GM21360 (cell line): ENCODE results near the gene CRHR2.
"Not testable (repeated sequence)": the region's sequence is repeated elsewhere in the genome, so short reads cannot be mapped to it uniquely, and the experiment has no call there.

Experiments
- ATAC-seq: cut with Tn5 transposase; IDR thresholded peaks from one replicate; pipeline ENCODE4 v1.9.1; 2021; ENCODE audit warnings: mild to moderate bottlenecking, moderate library complexity; ENCODE audit not compliant: unreplicated experiment

The CRHR2 gene

DNA sequence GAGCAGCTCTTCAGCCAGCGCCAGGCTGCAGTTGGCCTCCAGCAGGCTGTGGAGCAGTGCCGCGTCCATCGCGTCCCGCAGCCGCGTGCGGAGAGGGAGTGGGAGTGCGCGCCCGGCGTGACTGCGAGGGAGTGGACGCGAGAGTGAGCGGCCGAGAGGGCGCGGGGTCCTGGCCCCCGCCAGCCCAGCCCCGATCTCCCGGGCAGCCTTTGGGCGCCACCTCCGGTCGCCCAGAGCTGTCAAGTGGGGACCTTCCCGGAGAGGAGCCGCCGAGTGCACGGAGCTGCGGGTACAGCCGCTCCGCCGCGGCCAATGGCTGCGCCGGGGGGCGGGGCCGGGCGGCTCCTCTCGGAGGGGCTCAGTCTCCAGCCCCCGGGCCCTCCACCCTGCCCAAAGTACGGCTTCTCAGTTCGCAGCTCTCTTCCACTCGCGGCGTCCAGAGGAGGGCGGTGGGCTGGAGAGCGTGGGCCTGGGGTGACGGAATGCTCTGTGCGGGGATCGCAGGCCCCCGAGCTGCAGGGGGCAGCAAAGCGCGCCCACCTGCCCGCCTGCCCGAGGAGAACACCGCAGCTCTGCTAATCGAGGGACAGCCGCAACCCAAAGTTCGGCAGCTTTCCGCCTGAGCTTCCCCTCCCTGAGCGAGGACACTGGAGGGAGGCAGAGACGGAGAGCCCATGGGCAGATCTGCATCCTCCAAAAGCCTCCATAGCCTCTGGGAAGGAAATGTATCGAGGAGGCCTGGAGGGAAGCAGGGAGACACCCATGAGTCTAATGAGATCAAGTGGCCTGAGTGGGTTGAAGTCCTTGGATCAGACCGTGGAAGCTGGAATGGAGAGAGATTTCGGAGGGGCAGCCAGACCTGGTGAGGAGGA, at the start of gene CRHR2:
Gene CRHR2 (minus strand): TSS at position 245 of the 872 bp plus-strand sequence. CDS start 176 bp downstream, at position 69.
- no peak for ATAC-seq

DNA sequence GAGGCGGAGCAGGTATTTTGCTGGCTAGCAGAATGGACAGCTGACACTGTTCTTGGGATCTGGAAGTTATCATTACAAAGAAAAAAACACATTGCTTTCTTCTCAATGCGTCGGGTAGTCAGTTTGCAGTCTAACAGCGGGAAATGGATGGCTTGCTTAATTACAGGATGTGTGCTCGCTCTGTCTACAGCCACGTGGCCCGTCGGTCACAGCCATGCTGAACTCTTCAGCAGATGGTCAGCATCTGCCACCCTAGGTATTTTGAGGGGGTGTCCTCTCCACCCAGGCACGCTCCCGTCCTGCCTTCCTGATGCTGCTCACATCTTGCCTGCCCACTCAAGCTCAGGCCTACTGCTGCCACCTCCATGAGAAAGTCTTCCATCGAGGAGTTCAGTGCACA, 49.3 kb upstream of the CRHR2 start:
- no peak for ATAC-seq

- no peak for ATAC-seq
Observed at GRCh38 chr7:30730996-30731395, 48.7 kb upstream of the CRHR2 start.

DNA sequence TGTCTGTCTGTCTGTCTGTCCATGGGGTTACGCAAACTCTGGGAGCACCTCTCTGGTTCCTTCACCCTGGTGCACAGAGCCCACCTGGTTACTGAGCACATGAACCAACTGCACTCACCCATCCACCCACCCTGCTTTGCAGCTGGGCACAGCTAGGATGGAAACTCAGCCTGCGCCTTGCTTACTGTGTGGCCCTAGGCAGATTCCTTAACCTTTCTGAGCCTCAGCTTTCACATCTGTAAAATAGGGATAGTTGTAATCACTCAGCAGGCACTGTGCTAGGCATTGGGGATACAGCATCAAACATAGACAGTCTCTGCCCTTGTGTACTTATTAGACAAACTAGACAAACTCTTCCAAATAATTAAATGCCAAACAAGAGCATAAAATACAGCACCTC, 47.8 kb upstream of the CRHR2 start:
- ATAC-seq: no peak

- no peak for ATAC-seq
Observed at GRCh38 chr7:30729642-30730041, 47.4 kb upstream of the CRHR2 start.

GRCh38 chr7:30728591-30729100, 46.4 kb upstream of the CRHR2 start:
- no peak for ATAC-seq

GRCh38 chr7:30727061-30727945, 45.0 kb upstream of the CRHR2 start:
- ATAC-seq: no peak

DNA sequence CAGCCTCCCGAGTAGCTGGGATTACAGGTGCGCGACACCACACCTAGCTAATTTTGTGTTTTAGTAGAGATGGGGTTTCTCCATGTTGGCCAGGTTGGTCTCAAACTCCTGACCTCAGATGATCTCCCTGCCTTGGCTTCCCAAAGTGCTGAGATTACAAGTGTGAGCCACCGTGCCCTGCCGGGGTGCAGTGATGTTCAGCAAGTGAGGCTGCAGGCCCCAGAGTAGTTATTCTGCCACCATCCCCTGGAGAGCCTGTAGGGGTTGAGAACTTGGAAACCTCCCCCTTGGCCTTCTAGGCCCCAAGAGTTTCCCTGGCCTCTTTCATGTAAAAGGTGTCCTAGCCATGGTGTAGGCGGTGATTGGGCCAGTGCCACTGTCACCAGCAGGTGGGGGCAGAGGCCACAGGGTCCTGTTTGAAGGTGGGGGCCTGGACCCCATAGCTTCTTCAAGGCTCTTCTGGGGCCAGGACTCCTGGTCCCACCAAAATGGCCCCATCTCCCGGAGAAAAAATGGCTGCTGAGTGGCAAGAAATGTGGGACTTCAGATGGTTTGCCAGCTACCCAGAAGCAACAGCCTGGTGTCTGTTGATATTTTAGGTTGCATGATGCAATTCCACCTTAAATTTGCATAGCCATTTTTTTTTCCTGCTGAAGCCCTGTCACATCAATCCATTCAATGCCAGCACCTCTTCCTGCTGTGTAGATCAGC, 44.2 kb upstream of the CRHR2 start:
- no peak for ATAC-seq

DNA sequence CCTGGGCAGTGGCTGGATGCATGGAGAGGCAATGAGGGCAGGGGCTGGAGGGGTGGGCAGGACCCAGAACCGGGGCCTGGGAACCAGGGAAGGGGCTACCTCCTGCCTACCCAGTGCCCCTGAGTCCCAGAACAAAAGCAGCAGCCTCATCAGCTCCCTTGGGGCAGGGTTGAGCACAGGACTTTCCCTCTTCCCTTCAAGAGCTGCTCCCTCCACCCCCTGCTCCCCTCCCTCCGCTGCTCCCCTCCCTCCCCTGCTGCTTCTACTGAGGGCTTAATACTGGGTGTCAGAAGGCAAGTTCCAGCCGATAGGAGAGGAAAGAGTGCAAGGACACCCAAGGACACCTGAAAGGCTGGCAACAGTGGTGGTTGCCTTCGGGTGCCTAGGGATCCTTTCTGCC, 41.5 kb upstream of the CRHR2 start:
- ATAC-seq: no peak

DNA sequence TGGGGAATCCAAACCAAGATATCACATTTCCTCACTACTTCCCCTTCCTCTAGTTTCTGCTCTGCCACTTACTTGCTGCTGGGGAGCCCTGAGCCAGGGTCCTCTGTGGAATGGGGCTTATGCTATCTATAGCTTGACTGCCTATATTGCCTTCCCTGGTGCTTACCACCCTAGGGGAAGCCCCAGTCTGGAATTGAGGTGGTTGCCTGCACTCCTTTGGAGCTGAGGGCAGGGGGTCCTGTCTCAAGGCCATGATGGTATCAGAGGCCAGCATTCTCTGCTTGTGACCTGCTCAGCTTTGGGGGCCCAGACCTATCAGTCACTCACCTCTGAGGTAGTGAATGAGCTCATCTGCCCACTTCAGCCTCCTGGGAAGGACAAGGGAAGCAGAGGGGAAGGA, 40.4 kb upstream of the CRHR2 start:
- ATAC-seq: no peak

- no peak for ATAC-seq
Observed at GRCh38 chr7:30722187-30722586, 39.9 kb upstream of the CRHR2 start.

DNA sequence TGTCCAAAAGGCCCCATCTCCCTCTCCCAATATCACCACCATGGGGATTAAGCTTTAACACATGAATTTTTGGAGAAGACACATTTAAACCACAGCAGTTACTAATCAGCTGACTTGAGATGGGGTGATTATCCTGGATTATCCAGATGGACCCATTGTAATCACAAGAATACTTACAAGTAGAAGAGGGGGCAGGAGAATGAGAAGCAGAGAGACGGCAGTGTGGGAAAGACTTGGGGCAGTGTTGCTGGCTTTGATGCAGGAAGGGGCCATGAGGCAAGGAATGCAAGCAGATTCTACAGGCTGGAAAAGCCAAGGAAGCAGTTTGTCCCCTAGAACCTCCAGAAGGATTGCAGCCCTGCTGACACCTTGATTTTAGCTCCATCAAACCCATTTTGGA, 39.0 kb upstream of the CRHR2 start:
- no peak for ATAC-seq

DNA sequence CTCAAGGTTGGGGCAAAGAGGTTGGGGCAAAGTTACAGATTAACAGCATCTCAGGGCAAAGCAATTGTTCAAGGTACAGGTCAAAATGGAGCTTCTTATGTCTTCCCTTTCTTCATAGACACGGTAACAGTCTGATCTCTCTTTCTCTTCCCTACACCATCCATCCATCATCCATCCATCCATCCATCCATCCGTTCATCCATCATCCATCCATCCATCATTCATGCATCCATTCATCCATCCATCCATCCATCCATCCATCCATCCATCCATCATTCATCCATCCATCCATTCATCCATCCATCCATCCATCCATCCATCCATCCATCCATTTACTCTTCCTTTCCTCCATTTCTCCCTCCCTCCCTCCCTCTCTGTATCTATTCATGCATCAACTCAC, 37.2 kb upstream of the CRHR2 start:
- not testable (repeated sequence) for ATAC-seq

- ATAC-seq: no peak
Observed at GRCh38 chr7:30717181-30717580, 34.9 kb upstream of the CRHR2 start.

DNA sequence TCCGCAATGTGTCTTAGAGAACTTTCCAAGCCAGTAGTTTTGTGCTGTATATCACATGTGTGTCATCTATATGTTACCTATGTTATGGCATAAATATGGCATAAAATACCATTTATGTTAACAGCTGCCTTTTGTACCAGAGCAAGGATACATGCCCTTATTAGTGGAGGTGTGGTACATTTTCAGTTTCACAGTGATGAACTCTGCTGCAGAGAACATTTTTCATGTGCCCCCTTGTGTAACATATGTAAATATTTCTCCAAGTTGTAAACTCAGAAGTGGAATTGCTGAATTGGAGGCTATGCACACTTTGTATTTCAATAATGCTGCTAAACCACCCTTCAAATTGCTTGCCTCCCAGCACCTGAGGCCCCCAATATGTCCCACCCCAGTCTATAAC, 31.9 kb upstream of the CRHR2 start:
- no peak for ATAC-seq

GRCh38 chr7:30713392-30713791, 31.1 kb upstream of the CRHR2 start:
- no peak for ATAC-seq

DNA sequence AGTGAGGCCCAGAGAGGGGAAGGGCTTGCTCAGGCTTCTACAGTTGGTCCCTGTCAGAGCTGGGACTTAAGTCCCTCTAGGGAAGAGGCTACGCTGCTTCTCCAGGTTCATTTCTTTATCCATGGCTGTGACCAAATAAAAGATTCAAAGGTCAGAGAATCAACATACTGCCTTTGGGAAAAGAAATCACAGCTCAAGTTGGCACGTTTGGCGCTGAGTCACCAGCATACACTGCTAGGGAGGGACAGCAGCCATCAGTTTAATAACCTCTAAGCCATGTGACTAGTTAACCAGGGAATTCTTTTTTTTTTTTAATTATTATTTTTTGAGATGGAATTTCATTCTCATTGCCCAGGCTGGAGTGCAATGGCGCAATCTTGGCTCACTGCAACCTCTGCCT, 28.4 kb upstream of the CRHR2 start:
- no peak for ATAC-seq

- ATAC-seq: no peak
Observed at GRCh38 chr7:30709549-30709948, 27.3 kb upstream of the CRHR2 start.

- no peak for ATAC-seq
Observed at GRCh38 chr7:30708983-30709382, 26.7 kb upstream of the CRHR2 start.

DNA sequence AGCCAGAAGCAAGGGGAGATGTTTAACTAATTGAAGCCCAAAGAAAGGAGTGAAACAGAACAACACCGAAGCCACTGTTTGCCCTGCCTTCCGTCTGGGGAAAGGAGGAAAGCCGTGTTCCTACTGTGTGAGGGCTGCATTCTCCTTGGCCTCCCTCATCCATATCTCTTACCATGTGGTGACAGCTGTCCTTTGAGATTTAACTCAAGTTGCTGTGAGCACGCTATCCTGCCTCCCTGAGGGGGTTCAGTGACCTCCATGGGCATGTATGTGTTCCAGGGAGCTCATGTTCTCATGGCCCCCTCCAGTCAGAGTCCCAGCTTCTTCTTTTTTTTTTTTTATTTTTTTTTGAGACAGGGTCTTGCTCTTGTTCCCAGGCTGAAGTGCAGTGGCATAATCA, 26.2 kb upstream of the CRHR2 start:
- ATAC-seq: no peak
